Chondrocyte (in vitro differentiated cells): ENCODE measurements around the gene SLC26A4. TPM values are rescaled to one million over a fixed set of nuclear protein-coding genes. Genes with fewer than 3 reads are reported as not detected.

ENCODE experiments used
- DNase-seq: peaks from one replicate; pipeline ENCODE4 v3.0.0; 2021; ENCODE audit warnings: mixed read lengths, low spot score
- H3K27ac Mint-ChIP-seq: one replicate; pipeline ENCODE4 v1.8.0; 2021; ENCODE audit warnings: mild to moderate bottlenecking, moderate library complexity, mixed read lengths; ENCODE audit not compliant: unreplicated experiment
- H3K27me3 Mint-ChIP-seq: 2 replicates; pipeline ENCODE4 v1.8.0; 2021; ENCODE audit warnings: low read depth, mixed read lengths
- H3K36me3 Mint-ChIP-seq: 2 replicates; pipeline ENCODE4 v1.8.0; 2021; ENCODE audit warnings: low read depth, mixed read lengths
- H3K4me1 Mint-ChIP-seq: 2 replicates; pipeline ENCODE4 v1.8.0; 2021; ENCODE audit warnings: low read depth, mild to moderate bottlenecking, mixed read lengths
- H3K4me3 Mint-ChIP-seq: one replicate; pipeline ENCODE4 v1.8.0; 2021; ENCODE audit warnings: mild to moderate bottlenecking, moderate library complexity, mixed read lengths; ENCODE audit not compliant: unreplicated experiment
- H3K9me3 Mint-ChIP-seq: 2 replicates; pipeline ENCODE4 v1.8.0; 2021; ENCODE audit warnings: low read depth, mixed read lengths
- CTCF ChIP-seq: fragments of 200-600 bp; sonication (generic); IDR thresholded peaks from 2 replicates; pipeline ENCODE4 v1.5.0; 2021; ENCODE audit warnings: antibody characterized with exemption, mild to moderate bottlenecking, moderate library complexity
- total RNA-seq: library from RNA; stranded (reverse); gene quantifications from 3 replicates; pipeline ENCODE4 v1.2.1, GENCODE V29; 2021

SLC26A4 gene
- total RNA-seq, 1 donor from 2014 or later = 0.55 TPM

DNA sequence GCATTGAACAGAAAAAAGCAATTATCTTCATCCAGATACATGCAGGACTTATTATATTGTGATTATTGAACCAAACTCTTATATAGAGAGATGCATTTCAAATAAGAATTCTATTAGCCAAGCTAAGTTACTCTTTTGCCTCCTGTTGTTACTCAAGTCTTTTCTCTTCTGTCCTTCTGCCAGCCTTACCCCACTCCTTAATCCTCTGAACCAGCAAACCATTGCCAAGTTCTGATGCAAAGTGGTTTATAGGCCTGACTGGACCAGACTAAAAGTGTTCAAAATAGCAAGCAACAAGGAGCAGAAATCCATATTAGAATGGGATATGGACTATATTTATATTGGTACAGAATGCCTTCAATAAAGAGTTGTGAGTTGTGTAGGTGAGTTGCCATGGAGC lies 2.2 kb upstream of the SLC26A4 start:
- no peak for TF ChIP-seq CTCF
- Mint-ChIP-seq H3K9me3 (no peaks in the 10 kb centered on the region), H3K27me3 (peaks cover 55% of the 10 kb centered on the region), H3K27ac (no peak overlapping the region), H3K4me3 (no peak overlapping the region), H3K4me1 (peaks cover 11% of the 10 kb centered on the region), H3K36me3 (peaks cover 2% of the 10 kb centered on the region)
- no peak for DNase-seq

DNA sequence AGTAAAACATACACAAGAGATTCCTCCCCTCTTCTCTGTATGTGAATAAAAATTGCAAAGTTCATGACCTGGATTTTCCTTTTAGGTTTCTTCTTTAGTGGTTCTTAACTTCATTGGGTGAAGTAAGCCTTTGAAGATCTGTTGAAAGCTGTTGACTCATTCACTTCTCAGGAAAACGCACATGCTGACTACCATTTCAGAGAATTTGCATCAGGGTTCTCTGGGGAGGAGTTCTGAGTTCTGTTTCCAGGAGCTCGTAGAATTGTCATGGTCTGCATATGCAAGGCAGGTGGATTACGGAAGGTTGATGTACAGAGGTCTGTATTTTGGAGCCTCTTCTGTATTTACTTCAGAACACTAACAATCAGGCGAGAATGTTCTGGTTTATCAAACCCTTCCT lies 962 bp upstream of the SLC26A4 start:
- Mint-ChIP-seq H3K36me3 (peaks cover 2% of the 10 kb centered on the region), H3K4me1 (peaks cover 11% of the 10 kb centered on the region), H3K27me3 (peaks cover 56% of the 10 kb centered on the region), H3K27ac (no peak overlapping the region), H3K4me3 (no peak overlapping the region), H3K9me3 (no peaks in the 10 kb centered on the region)
- no peak for TF ChIP-seq CTCF
- DNase-seq = no peak

DNA sequence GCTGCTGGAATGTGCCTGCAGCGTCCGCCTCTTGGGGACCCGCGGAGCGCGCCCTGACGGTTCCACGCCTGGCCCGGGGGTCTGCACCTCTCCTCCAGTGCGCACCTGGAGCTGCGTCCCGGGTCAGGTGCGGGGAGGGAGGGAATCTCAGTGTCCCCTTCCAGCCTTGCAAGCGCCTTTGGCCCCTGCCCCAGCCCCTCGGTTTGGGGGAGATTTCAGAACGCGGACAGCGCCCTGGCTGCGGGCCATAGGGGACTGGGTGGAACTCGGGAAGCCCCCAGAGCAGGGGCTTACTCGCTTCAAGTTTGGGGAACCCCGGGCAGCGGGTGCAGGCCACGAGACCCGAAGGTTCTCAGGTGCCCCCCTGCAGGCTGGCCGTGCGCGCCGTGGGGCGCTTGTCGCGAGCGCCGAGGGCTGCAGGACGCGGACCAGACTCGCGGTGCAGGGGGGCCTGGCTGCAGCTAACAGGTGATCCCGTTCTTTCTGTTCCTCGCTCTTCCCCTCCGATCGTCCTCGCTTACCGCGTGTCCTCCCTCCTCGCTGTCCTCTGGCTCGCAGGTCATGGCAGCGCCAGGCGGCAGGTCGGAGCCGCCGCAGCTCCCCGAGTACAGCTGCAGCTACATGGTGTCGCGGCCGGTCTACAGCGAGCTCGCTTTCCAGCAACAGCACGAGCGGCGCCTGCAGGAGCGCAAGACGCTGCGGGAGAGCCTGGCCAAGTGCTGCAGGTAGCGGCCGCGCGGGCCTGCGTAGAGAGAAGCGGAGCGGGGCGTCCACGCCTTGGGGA lies 645 bp downstream of the SLC26A4 start:
- Mint-ChIP-seq H3K36me3 (peaks cover 2% of the 10 kb centered on the region), H3K4me3 (peak overlapping the region; percentile 78), H3K27ac (no peak overlapping the region), H3K4me1 (peaks cover 11% of the 10 kb centered on the region), H3K9me3 (no peaks in the 10 kb centered on the region), H3K27me3 (peaks cover 57% of the 10 kb centered on the region)
- TF ChIP-seq CTCF = peak; percentile 51
- peak; percentile 89 for DNase-seq

DNA sequence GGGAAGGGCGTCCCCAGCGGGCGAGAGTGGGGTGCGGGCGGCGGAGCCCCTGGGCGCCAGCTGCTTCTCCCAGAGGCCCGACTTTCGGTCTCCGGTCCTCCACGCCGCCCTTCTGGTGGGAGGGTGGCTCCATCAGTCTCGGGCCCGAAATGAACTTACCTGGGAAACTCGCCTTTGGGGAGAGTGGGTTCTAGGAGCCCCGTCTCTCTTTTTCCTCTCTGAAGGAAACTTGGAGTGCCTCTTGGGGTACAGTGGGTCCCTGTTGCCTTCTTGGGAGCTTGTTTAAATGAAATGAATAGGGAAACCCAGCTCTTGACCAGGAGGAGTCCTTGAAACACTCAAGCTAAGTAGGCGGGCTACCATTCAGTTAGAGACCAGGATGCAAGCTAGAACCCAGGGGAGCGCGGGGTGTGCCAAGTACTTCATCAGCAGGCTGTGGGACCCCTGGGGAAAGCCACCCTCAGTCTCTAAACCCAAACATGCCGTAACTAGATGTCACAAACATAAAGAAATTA lies 1.3 kb downstream of the SLC26A4 start:
- TF ChIP-seq CTCF = peak; percentile 41
- Mint-ChIP-seq H3K4me3 (peak overlapping the region; percentile 78), H3K9me3 (no peaks in the 10 kb centered on the region), H3K27ac (no peak overlapping the region), H3K27me3 (peaks cover 55% of the 10 kb centered on the region), H3K4me1 (peaks cover 11% of the 10 kb centered on the region), H3K36me3 (peaks cover 2% of the 10 kb centered on the region)
- DNase-seq = no peak

DNA sequence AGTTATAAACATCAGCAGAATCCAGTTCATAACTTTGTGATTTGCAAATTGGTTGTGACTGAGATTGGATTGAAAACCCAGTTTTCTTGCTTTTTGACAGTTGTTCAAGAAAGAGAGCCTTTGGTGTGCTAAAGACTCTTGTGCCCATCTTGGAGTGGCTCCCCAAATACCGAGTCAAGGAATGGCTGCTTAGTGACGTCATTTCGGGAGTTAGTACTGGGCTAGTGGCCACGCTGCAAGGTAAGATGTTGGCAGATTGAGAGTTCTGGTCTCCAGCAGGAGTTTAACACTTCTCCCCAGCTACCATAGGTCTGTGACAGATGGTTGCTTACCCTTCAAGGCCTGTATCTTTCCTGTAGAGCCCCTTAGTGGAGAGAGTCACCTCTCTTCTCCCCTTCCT lies 2.6 kb downstream of the SLC26A4 start:
- H3K4me1 Mint-ChIP-seq = peaks cover 11% of the 10 kb centered on the region

More for the DNA sequence above, 2.6 kb downstream of the SLC26A4 start:
- Mint-ChIP-seq H3K27me3 (peaks cover 52% of the 10 kb centered on the region), H3K27ac (no peak overlapping the region), H3K9me3 (no peaks in the 10 kb centered on the region), H3K36me3 (peaks cover 2% of the 10 kb centered on the region), H3K4me3 (no peak overlapping the region)
- DNase-seq = no peak
- TF ChIP-seq CTCF = no peak
